Stomach (tissue), 4 donors: ENCODE data around the gene SMIM1.

Experiments
- CTCF ChIP-seq, 7 experiments: fragments of 450-650 bp in 4 of 7; fragments of 200-600 bp in 3 of 7; sonication (generic) in 3 of 7; IDR thresholded peaks; one replicate each; pipeline ENCODE4 v1.5.1; 2016 to 2019; ENCODE audit warnings: antibody characterized with exemption in 7 of 7, control low read depth in 2 of 7, mild to moderate bottlenecking in 1 of 7
- POLR2A ChIP-seq, 4 donors: fragments of 450-650 bp; IDR thresholded peaks; one replicate each; pipeline ENCODE4 v1.6.1; 2016; ENCODE audit warnings: antibody characterized with exemption in 4 of 4, control low read depth in 2 of 4, mild to moderate bottlenecking in 1 of 4, moderate library complexity in 1 of 4
- POLR2AphosphoS5 ChIP-seq, 3 donors: sonication (generic); formaldehyde crosslinking; IDR thresholded peaks; one replicate each; pipeline ENCODE4 v1.6.1; 2016; ENCODE audit warnings: antibody characterized with exemption in 3 of 3

- no peak for TF ChIP-seq POLR2A (IDR thresholded peaks at IDR 0.05)
- no peak for TF ChIP-seq CTCF (IDR thresholded peaks at IDR 0.05)
- no peak for TF ChIP-seq POLR2AphosphoS5 (IDR thresholded peaks at IDR 0.05)
Measured at GRCh38 chr1:3789421-3790300, 17.1 kb downstream of the SMIM1 start.
